ENCODE data around the gene SORCS2.

Gene SORCS2

GRCh38 chr4:7777017-7777710, 584.8 kb downstream of the SORCS2 start:
- peak; percentile 4 for DNase-seq

- no peak for DNase-seq
These were observed 585.7 kb downstream of the SORCS2 start for GRCh38 chr4:7777871-7778509.

GRCh38 chr4:7778510-7779431, 586.4 kb downstream of the SORCS2 start:
- peak; percentile 32 for DNase-seq

- no peak for DNase-seq
These were observed 587.1 kb downstream of the SORCS2 start for GRCh38 chr4:7779432-7779768.

GRCh38 chr4:7780751-7781348, 588.5 kb downstream of the SORCS2 start:
- DNase-seq: no peak

GRCh38 chr4:7781366-7781765, 589.0 kb downstream of the SORCS2 start:
- DNase-seq: no peak

- no peak for DNase-seq
These were observed 589.7 kb downstream of the SORCS2 start for GRCh38 chr4:7781993-7782392.

- DNase-seq: no peak
These were observed 590.4 kb downstream of the SORCS2 start for GRCh38 chr4:7782783-7783182.

GRCh38 chr4:7783541-7783940, 591.2 kb downstream of the SORCS2 start:
- DNase-seq: no peak

- peak; percentile 15 for DNase-seq
These were observed 592.0 kb downstream of the SORCS2 start for GRCh38 chr4:7784131-7784870.

- peak; percentile 10 for DNase-seq
These were observed 592.7 kb downstream of the SORCS2 start for GRCh38 chr4:7785017-7785416.

- DNase-seq: peak; percentile 8
These were observed 593.7 kb downstream of the SORCS2 start for GRCh38 chr4:7786040-7786439.

GRCh38 chr4:7786517-7786916, 594.2 kb downstream of the SORCS2 start:
- DNase-seq: no peak

- peak; percentile 17 for DNase-seq
These were observed 594.7 kb downstream of the SORCS2 start for GRCh38 chr4:7787067-7787466.

- DNase-seq: peak; percentile 21
These were observed 595.4 kb downstream of the SORCS2 start for GRCh38 chr4:7787681-7788141.

GRCh38 chr4:7788193-7788592, 595.9 kb downstream of the SORCS2 start:
- peak; percentile 11 for DNase-seq

GRCh38 chr4:7788694-7789425, 596.5 kb downstream of the SORCS2 start:
- peak; percentile 16 for DNase-seq

- DNase-seq: no peak
These were observed 597.7 kb downstream of the SORCS2 start for GRCh38 chr4:7790023-7790422.

- DNase-seq: peak; percentile 25
These were observed 598.7 kb downstream of the SORCS2 start for GRCh38 chr4:7790999-7791398.

All from left hindlimb (tissue), 1 donor.